Activated CD4-positive, alpha-beta T cell treated with anti-CD3 and anti-CD28 coated beads, Interleukin-2, amount 10 ng/mL, durations not matched to agents 24 days and 14 days (primary cell): ENCODE results near the gene PUS1. TPM values are rescaled to one million over a fixed set of nuclear protein-coding genes. Genes with fewer than 3 reads are reported as not detected.
"Not testable (repeated sequence)": the region's sequence is repeated elsewhere in the genome, so short reads cannot be mapped to it uniquely, and the experiment has no call there.

Experiments used
- DNase-seq: peaks from one replicate; pipeline ENCODE4 v3.0.0; 2022
- H3K27ac Mint-ChIP-seq: one replicate; pipeline ENCODE4 v1.8.0; 2022; ENCODE audit warnings: mild to moderate bottlenecking, mixed read lengths
- H3K27me3 Mint-ChIP-seq: one replicate; pipeline ENCODE4 v1.8.0; 2022; ENCODE audit warnings: mixed read lengths
- H3K36me3 Mint-ChIP-seq: one replicate; pipeline ENCODE4 v1.8.0; 2022; ENCODE audit warnings: low read depth, mild to moderate bottlenecking, mixed read lengths
- H3K4me1 Mint-ChIP-seq: one replicate; pipeline ENCODE4 v1.8.0; 2021; ENCODE audit warnings: mixed read lengths
- H3K4me3 Mint-ChIP-seq: one replicate; pipeline ENCODE4 v1.8.0; 2022; ENCODE audit warnings: mild to moderate bottlenecking, moderate library complexity, mixed read lengths
- H3K9me3 Mint-ChIP-seq: one replicate; pipeline ENCODE4 v1.8.0; 2021; ENCODE audit warnings: mixed read lengths
- intact Hi-C: fragments of 100-400 bp; cut with micrococcal nuclease; formaldehyde crosslinking; loops from one replicate; pipeline ENCODE4 v1.15.1; 2023
- total RNA-seq: library from RNA; stranded (reverse); gene quantifications from 2 replicates; pipeline ENCODE4 v1.2.3, GENCODE V29; 2022

Gene PUS1
- 91.6 and 97.0 TPM in 2 replicates for total RNA-seq

GRCh38 chr12:131928711-131929580 is at the start of gene PUS1:
Gene PUS1, plus strand, starts transcription at chr12:131929276. Its CDS starts 447 bp downstream, at chr12:131929723.
- Mint-ChIP-seq H3K36me3 (peaks cover 32% of the 10 kb centered on the region), H3K27me3 (no peaks in the 10 kb centered on the region), H3K4me3 (peak within 1 kb of the TSS; percentile 94), H3K9me3 (no peaks in the 10 kb centered on the region), H3K27ac (peak within 1 kb of the TSS; percentile 92), H3K4me1 (peaks cover 15% of the 10 kb centered on the region)
- intact Hi-C loops, result loop anchor here (1.0 kb wide), 2 partner anchors 20 to 35 kb away; partner anchors contain the start of genes EP400 and ULK1
- peak; percentile 98 for DNase-seq

- H3K4me1 Mint-ChIP-seq, result no peaks in the 10 kb centered on the region
These were observed 46.1 kb upstream of the PUS1 start for GRCh38 chr12:131882804-131883520.

GRCh38 chr12:131883521-131883900 is 45.6 kb upstream of the PUS1 start:
- H3K27me3 Mint-ChIP-seq, result peaks cover 4% of the 10 kb centered on the region
- H3K4me1 Mint-ChIP-seq, result no peaks in the 10 kb centered on the region
- peaks cover 6% of the 10 kb centered on the region for H3K9me3 Mint-ChIP-seq
- no peak overlapping the region for H3K27ac Mint-ChIP-seq
- H3K36me3 Mint-ChIP-seq, result no peaks in the 10 kb centered on the region
- intact Hi-C loops, result no loop called here
- H3K4me3 Mint-ChIP-seq, result no peak overlapping the region
- no peak for DNase-seq

More at GRCh38 chr12:131882804-131883520, 46.1 kb upstream of the PUS1 start:
- no peak overlapping the region for H3K27ac Mint-ChIP-seq
- H3K36me3 Mint-ChIP-seq, result no peaks in the 10 kb centered on the region
- peaks cover 4% of the 10 kb centered on the region for H3K27me3 Mint-ChIP-seq
- intact Hi-C loops, result no loop called here
- peaks cover 6% of the 10 kb centered on the region for H3K9me3 Mint-ChIP-seq
- no peak overlapping the region for H3K4me3 Mint-ChIP-seq
- DNase-seq, result no peak

GRCh38 chr12:131885076-131885475 is 44.0 kb upstream of the PUS1 start:
- H3K27me3 Mint-ChIP-seq, intact Hi-C loops, H3K36me3 Mint-ChIP-seq, H3K9me3 Mint-ChIP-seq, H3K27ac Mint-ChIP-seq, H3K4me3 Mint-ChIP-seq, H3K4me1 Mint-ChIP-seq, DNase-seq: not testable (repeated sequence)

- Mint-ChIP-seq H3K27ac (no peak overlapping the region), H3K9me3 (peaks cover 6% of the 10 kb centered on the region), H3K36me3 (no peaks in the 10 kb centered on the region), H3K27me3 (no peaks in the 10 kb centered on the region), H3K4me1 (no peaks in the 10 kb centered on the region), H3K4me3 (no peak overlapping the region)
- DNase-seq, result no peak
- intact Hi-C loops, result no loop called here
These were observed 43.5 kb upstream of the PUS1 start for GRCh38 chr12:131885543-131886057.

GRCh38 chr12:131891722-131892121 is 37.4 kb upstream of the PUS1 start:
- H3K4me1 Mint-ChIP-seq, H3K36me3 Mint-ChIP-seq, H3K27ac Mint-ChIP-seq, H3K4me3 Mint-ChIP-seq, H3K27me3 Mint-ChIP-seq, H3K9me3 Mint-ChIP-seq, intact Hi-C loops, DNase-seq: not testable (repeated sequence)

- no peak for DNase-seq
- H3K4me3 Mint-ChIP-seq, result no peak overlapping the region
- intact Hi-C loops, result no loop called here
- H3K27me3 Mint-ChIP-seq, result no peaks in the 10 kb centered on the region
- H3K4me1 Mint-ChIP-seq, result peaks cover 8% of the 10 kb centered on the region
- no peaks in the 10 kb centered on the region for H3K9me3 Mint-ChIP-seq
- no peaks in the 10 kb centered on the region for H3K36me3 Mint-ChIP-seq
- H3K27ac Mint-ChIP-seq, result no peak overlapping the region
These were observed 36.1 kb upstream of the PUS1 start for GRCh38 chr12:131892711-131893604.

- H3K4me3 Mint-ChIP-seq, result peak overlapping the region; percentile 52
- no peaks in the 10 kb centered on the region for H3K36me3 Mint-ChIP-seq
- peaks cover 8% of the 10 kb centered on the region for H3K4me1 Mint-ChIP-seq
- DNase-seq, result no peak
- H3K9me3 Mint-ChIP-seq, result no peaks in the 10 kb centered on the region
- intact Hi-C loops, result loop anchor here (1.0 kb wide), 2 partner anchors 36 to 296 kb away; partner anchors contain the start of gene PUS1
- H3K27ac Mint-ChIP-seq, result no peak overlapping the region
- no peaks in the 10 kb centered on the region for H3K27me3 Mint-ChIP-seq
These were observed 35.3 kb upstream of the PUS1 start for GRCh38 chr12:131893605-131894312.

GRCh38 chr12:131894313-131894860 is 34.7 kb upstream of the PUS1 start, which contains the start of gene ULK1:
Gene ULK1, plus strand, starts transcription at chr12:131894622. Its CDS starts 380 bp downstream, at chr12:131895002.
- Mint-ChIP-seq H3K36me3 (no peaks in the 10 kb centered on the region), H3K27ac (peak within 1 kb of the TSS; percentile 80), H3K27me3 (no peaks in the 10 kb centered on the region), H3K4me1 (peaks cover 8% of the 10 kb centered on the region), H3K4me3 (peak within 1 kb of the TSS; percentile 87), H3K9me3 (no peaks in the 10 kb centered on the region)
- DNase-seq, result peak; percentile 99
- intact Hi-C loops, result loop anchor here (1.0 kb wide), 2 partner anchors 35 to 295 kb away; partner anchors contain the start of gene PUS1

- peak; percentile 63 for DNase-seq
- Mint-ChIP-seq H3K27me3 (no peaks in the 10 kb centered on the region), H3K36me3 (no peaks in the 10 kb centered on the region), H3K9me3 (no peaks in the 10 kb centered on the region), H3K4me1 (peaks cover 8% of the 10 kb centered on the region), H3K4me3 (peak overlapping the region; percentile 87), H3K27ac (peak overlapping the region; percentile 80)
- intact Hi-C loops, result loop anchor here (1.0 kb wide), 2 partner anchors 34 to 294 kb away; partner anchors contain the start of gene PUS1
These were observed 34.0 kb upstream of the PUS1 start for GRCh38 chr12:131894981-131895639.

- intact Hi-C loops, result loop anchor here (1.0 kb wide), 1 partner anchor 54 kb away; the partner anchor contains the start of gene EP400
- H3K9me3 Mint-ChIP-seq, result no peaks in the 10 kb centered on the region
These were observed 33.4 kb upstream of the PUS1 start for GRCh38 chr12:131895640-131896079.

More at GRCh38 chr12:131895640-131896079, 33.4 kb upstream of the PUS1 start:
- peak overlapping the region; percentile 80 for H3K27ac Mint-ChIP-seq
- peaks cover 8% of the 10 kb centered on the region for H3K4me1 Mint-ChIP-seq
- no peaks in the 10 kb centered on the region for H3K36me3 Mint-ChIP-seq
- H3K27me3 Mint-ChIP-seq, result no peaks in the 10 kb centered on the region
- peak overlapping the region; percentile 87 for H3K4me3 Mint-ChIP-seq
- no peak for DNase-seq
